Measurements from ENCODE around the gene SLC4A3.

The SLC4A3 gene

DNA sequence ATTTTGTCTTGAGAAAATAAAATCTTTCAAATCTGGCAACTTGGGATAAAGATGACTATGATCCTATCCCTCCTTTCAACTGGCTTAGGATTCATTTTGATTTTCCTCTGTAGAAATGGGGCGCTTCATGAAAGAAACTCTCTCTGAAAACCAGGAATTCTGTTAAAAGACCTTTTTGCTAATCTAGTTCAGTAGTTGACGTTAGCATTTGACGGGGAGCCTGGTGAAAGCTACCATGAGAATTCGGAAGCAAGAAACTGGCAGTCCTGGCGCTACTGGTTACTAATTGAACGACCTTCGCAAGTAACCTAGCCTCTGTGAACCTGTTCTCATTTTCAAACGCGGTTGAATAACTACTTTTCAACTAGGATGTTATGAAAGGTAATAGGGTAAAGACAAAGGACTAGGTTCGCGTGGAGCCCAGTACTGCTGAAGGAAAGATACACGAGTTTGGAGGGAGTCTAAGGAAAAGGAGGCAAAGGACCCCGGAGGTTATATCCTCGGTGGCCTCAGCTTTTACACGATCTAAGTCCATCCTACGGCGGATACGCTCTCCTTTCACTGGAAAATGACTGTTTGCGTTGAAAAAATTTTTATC is 30.4 kb upstream of the SLC4A3 start:
- H3K4me3 ChIP-seq (ENCODE audit: insufficient read depth in 1 of 2, low read depth in 1 of 2, low read length in 2 of 2): peak overlapping the region; percentile 60 to 84
- no peak overlapping the region for H2BK120ac ChIP-seq (ENCODE audit: low read depth, low read length)
- no peak overlapping the region for H2BK15ac ChIP-seq (ENCODE audit: low read depth, poor library complexity, severe bottlenecking)
- peak overlapping the region; percentile 96 for H3K27ac ChIP-seq (ENCODE audit: low read length, poor library complexity, severe bottlenecking)
- peak overlapping the region; percentile 98 for H3K9ac ChIP-seq (ENCODE audit: low read length)
- H3K9me3 ChIP-seq (ENCODE audit: control insufficient read depth, low read length): no peaks in the 10 kb centered on the region
- H2AFZ ChIP-seq (ENCODE audit: low read depth, low read length): no peak overlapping the region
- peak overlapping the region; percentile 73 for H3K4me2 ChIP-seq (ENCODE audit: low read length, poor library complexity, severe bottlenecking)
- H4K91ac ChIP-seq (ENCODE audit: low read length): no peak overlapping the region
- H3K23ac ChIP-seq (ENCODE audit: low read length in 2 of 2): no peak overlapping the region
- peaks cover 4% of the 10 kb centered on the region for H3K4me1 ChIP-seq (ENCODE audit: control insufficient read depth, insufficient read depth, low read depth, low read length)
- no peak for DNase-seq
- H2AK5ac ChIP-seq (ENCODE audit: low read length, severe bottlenecking): peak overlapping the region; percentile 49
- H3K27me3 ChIP-seq (ENCODE audit: control insufficient read depth in 1 of 2, insufficient read depth in 1 of 2, low read length in 2 of 2): no peaks in the 10 kb centered on the region
- H2BK12ac ChIP-seq (ENCODE audit: low read length in 2 of 2): no peak overlapping the region
- no peak overlapping the region for H3K14ac ChIP-seq (ENCODE audit: low read length in 2 of 2)
- peaks cover 11 to 12% of the 10 kb centered on the region in 2 experiments for H3K36me3 ChIP-seq (ENCODE audit: control insufficient read depth in 1 of 2, insufficient read depth in 2 of 2, low read depth in 1 of 2, low read length in 2 of 2)
- peak overlapping the region; percentile 71 to 75 for H3K4ac ChIP-seq (ENCODE audit: low read depth in 1 of 2, low read length in 2 of 2)
- peak overlapping the region; percentile 89 for H4K8ac ChIP-seq (ENCODE audit: low read length)
- peaks cover 15% of the 10 kb centered on the region for H3K79me1 ChIP-seq (replicated peaks; ENCODE audit: low read length, poor library complexity, severe bottlenecking)
- peak overlapping the region; percentile 66 for H2BK5ac ChIP-seq (ENCODE audit: low read depth, low read length, poor library complexity, severe bottlenecking)
- WGBS: 8% methylated on average over 16 of the region's 19 CpGs
- H3K18ac ChIP-seq (ENCODE audit: low read depth in 1 of 2, low read length in 2 of 2): peak overlapping the region; percentile 67 to 80

GRCh38 chr2:219597552-219598307 is 29.7 kb upstream of the SLC4A3 start, which contains the start of gene STK11IP:
TSS of gene STK11IP (plus strand) at chr2:219597857. CDS start at chr2:219598120, 263 bp downstream.
- Histone ChIP-seq H3K18ac (ENCODE audit: low read depth in 1 of 2, low read length in 2 of 2) (peak within 1 kb of the TSS; percentile 67 to 80), H3K4me2 (ENCODE audit: low read length, poor library complexity, severe bottlenecking) (peak within 1 kb of the TSS; percentile 73), H2BK12ac (ENCODE audit: low read length in 2 of 2) (no peak within 1 kb of the TSS), H2BK120ac (ENCODE audit: low read depth, low read length) (no peak within 1 kb of the TSS), H3K36me3 (ENCODE audit: control insufficient read depth in 1 of 2, insufficient read depth in 2 of 2, low read depth in 1 of 2, low read length in 2 of 2) (peaks cover 17 to 19% of the 10 kb centered on the region in 2 experiments), H3K14ac (ENCODE audit: low read length in 2 of 2) (no peak within 1 kb of the TSS), H3K27me3 (ENCODE audit: control insufficient read depth in 1 of 2, insufficient read depth in 1 of 2, low read length in 2 of 2) (no peaks in the 10 kb centered on the region), H4K91ac (ENCODE audit: low read length) (peak within 1 kb of the TSS; percentile 36), H2AK5ac (ENCODE audit: low read length, severe bottlenecking) (peak within 1 kb of the TSS; percentile 49), H2BK15ac (ENCODE audit: low read depth, poor library complexity, severe bottlenecking) (peak within 1 kb of the TSS; percentile 92), H3K4me1 (ENCODE audit: control insufficient read depth, insufficient read depth, low read depth, low read length) (peaks cover 4% of the 10 kb centered on the region), H4K8ac (ENCODE audit: low read length) (peak within 1 kb of the TSS; percentile 89), H2AFZ (ENCODE audit: low read depth, low read length) (peak within 1 kb of the TSS; percentile 65), H3K79me1 (replicated peaks; ENCODE audit: low read length, poor library complexity, severe bottlenecking) (peaks cover 15% of the 10 kb centered on the region), H2BK5ac (ENCODE audit: low read depth, low read length, poor library complexity, severe bottlenecking) (peak within 1 kb of the TSS; percentile 66), H3K23ac (ENCODE audit: low read length in 2 of 2) (no peak within 1 kb of the TSS), H3K9ac (ENCODE audit: low read length) (peak within 1 kb of the TSS; percentile 98), H3K27ac (ENCODE audit: low read length, poor library complexity, severe bottlenecking) (peak within 1 kb of the TSS; percentile 96), H3K4ac (ENCODE audit: low read depth in 1 of 2, low read length in 2 of 2) (peak within 1 kb of the TSS; percentile 75 to 79), H3K9me3 (ENCODE audit: control insufficient read depth, low read length) (no peaks in the 10 kb centered on the region), H3K4me3 (ENCODE audit: insufficient read depth in 1 of 2, low read depth in 1 of 2, low read length in 2 of 2) (peak within 1 kb of the TSS; percentile 60 to 84)
- peak; percentile 98 for DNase-seq
- under 1% methylated on average over 38 of the region's 57 CpGs for WGBS

DNA sequence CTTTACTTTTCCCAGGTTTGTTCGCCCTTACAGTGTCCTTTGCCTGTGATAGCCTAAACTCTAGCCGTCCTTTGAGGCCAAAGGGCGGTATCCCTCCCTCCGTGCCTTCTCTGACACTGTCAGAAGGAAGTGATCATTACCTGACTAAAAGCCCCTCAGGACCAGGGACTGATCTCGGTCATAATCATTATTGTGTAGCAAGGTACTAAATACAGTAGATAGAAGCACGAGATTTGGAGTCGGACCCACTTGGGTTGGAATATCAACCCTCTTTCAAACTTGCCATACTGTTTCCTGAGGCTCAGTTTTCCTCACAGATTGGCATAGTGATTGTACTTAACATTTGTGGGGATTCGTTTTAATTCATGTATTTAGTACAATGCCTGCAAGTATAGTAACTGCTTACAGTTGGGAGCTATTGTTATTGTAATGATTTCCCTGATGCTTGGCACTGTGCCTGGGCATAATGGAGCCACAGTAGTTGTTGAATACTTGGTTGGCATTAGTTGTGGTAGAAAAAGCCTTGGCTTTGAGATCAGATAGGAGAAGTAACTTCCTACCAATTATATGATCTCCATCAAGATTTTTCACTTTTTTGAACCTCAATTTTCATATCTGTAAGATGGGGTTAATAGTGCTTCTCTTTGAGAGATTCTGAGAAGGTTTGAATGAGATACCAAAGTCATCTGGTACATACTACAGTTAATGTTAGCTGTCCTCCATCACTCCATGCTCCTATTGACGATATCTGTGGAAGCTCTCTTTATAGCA is 28.9 kb upstream of the SLC4A3 start:
- H3K36me3 ChIP-seq (ENCODE audit: control insufficient read depth in 1 of 2, insufficient read depth in 2 of 2, low read depth in 1 of 2, low read length in 2 of 2): peaks cover 18 to 23% of the 10 kb centered on the region in 2 experiments
- H3K9me3 ChIP-seq (ENCODE audit: control insufficient read depth, low read length): no peaks in the 10 kb centered on the region
- H4K91ac ChIP-seq (ENCODE audit: low read length): peak overlapping the region; percentile 5
- 54% methylated on average over 9 of the region's 9 CpGs for WGBS
- no peak overlapping the region for H2AK5ac ChIP-seq (ENCODE audit: low read length, severe bottlenecking)
- H3K79me1 ChIP-seq (replicated peaks; ENCODE audit: low read length, poor library complexity, severe bottlenecking): peaks cover 15% of the 10 kb centered on the region
- no peak overlapping the region for H2BK5ac ChIP-seq (ENCODE audit: low read depth, low read length, poor library complexity, severe bottlenecking)
- no peak overlapping the region for H3K14ac ChIP-seq (ENCODE audit: low read length in 2 of 2)
- no peak overlapping the region for H2BK12ac ChIP-seq (ENCODE audit: low read length in 2 of 2)
- H3K4ac ChIP-seq (ENCODE audit: low read depth in 1 of 2, low read length in 2 of 2): peak overlapping the region in 1 of 2 experiments; percentile 79
- H3K9ac ChIP-seq (ENCODE audit: low read length): peak overlapping the region; percentile 98
- peak overlapping the region; percentile 1 for H3K27ac ChIP-seq (ENCODE audit: low read length, poor library complexity, severe bottlenecking)
- H3K23ac ChIP-seq (ENCODE audit: low read length in 2 of 2): no peak overlapping the region
- no peak overlapping the region for H2BK120ac ChIP-seq (ENCODE audit: low read depth, low read length)
- no peak for DNase-seq
- no peak overlapping the region for H2BK15ac ChIP-seq (ENCODE audit: low read depth, poor library complexity, severe bottlenecking)
- H3K4me2 ChIP-seq (ENCODE audit: low read length, poor library complexity, severe bottlenecking): peak overlapping the region; percentile 36
- H3K4me1 ChIP-seq (ENCODE audit: control insufficient read depth, insufficient read depth, low read depth, low read length): peaks cover 4% of the 10 kb centered on the region
- H4K8ac ChIP-seq (ENCODE audit: low read length): peak overlapping the region; percentile 69
- H2AFZ ChIP-seq (ENCODE audit: low read depth, low read length): peak overlapping the region; percentile 65
- no peaks in the 10 kb centered on the region for H3K27me3 ChIP-seq (ENCODE audit: control insufficient read depth in 1 of 2, insufficient read depth in 1 of 2, low read length in 2 of 2)
- H3K18ac ChIP-seq (ENCODE audit: low read depth in 1 of 2, low read length in 2 of 2): peak overlapping the region; percentile 23 to 67
- peak overlapping the region; percentile 44 to 84 for H3K4me3 ChIP-seq (ENCODE audit: insufficient read depth in 1 of 2, low read depth in 1 of 2, low read length in 2 of 2)
